SK-N-SH (cell line): ENCODE data around the gene GNS. TPM values are rescaled to one million over a fixed set of nuclear protein-coding genes. Genes with fewer than 3 reads are reported as not detected.

Experiments used
- CTCF ChIA-PET: fragments of 300-600, 350-600 bp; formaldehyde crosslinking; extraction: SDS; loops from one replicate; lab custom pipeline; 2021; lab: Yijun Ruan, JAX
- POLR2A ChIA-PET: fragments of 350-600 bp; sonication (Branson Sonifier 250); formaldehyde crosslinking; extraction: SDS; loops from one replicate; lab custom pipeline; 2020; ENCODE audit warnings: antibody characterized with exemption, inconsistent platforms; lab: Yijun Ruan, JAX
- DNase-seq: peaks from one replicate; pipeline ENCODE4 v3.0.0; 2012
- H2AFZ ChIP-seq: fragments of 200-600 bp; sonication (generic); 2 replicates; pipeline ENCODE4 v1.8.1; 2016; ENCODE audit warnings: antibody characterized with exemption, mild to moderate bottlenecking, low read depth
- H3F3A ChIP-seq: fragments of 200-600 bp; sonication (generic); replicated peaks from 2 replicates; pipeline ENCODE3; 2016; ENCODE audit warnings: antibody characterized with exemption, mild to moderate bottlenecking; ENCODE audit not compliant: insufficient read depth
- H3K27ac ChIP-seq, 2 experiments: fragments of 200-500 bp in 1 of 2; fragments of 200-600 bp in 1 of 2; sonication (Bioruptor generic) in 1 of 2; sonication (generic), shearing (Covaris generic) in 1 of 2; 2 replicates each; pipeline versions ENCODE4 v1.5.1 to v1.6.1; 2014 to 2016; ENCODE audit warnings: low read depth in 2 of 2, inconsistent platforms in 1 of 2, low read length in 1 of 2, mild to moderate bottlenecking in 1 of 2, mixed read lengths in 1 of 2
- H3K27me3 ChIP-seq: fragments of 200-600 bp; sonication (generic), shearing (Covaris generic); 2 replicates; pipeline ENCODE4 v1.6.1; 2016; ENCODE audit warnings: mixed run types; ENCODE audit not compliant: insufficient read depth
- H3K36me3 ChIP-seq, 2 experiments: fragments of 200-500 bp in 1 of 2; fragments of 200-600 bp in 1 of 2; sonication (Bioruptor generic) in 1 of 2; sonication (generic) in 1 of 2; replicated peaks in 1 of 2; 2 replicates each; pipeline versions ENCODE3 to v1.5.1; 2014 to 2016; ENCODE audit warnings: low read length in 1 of 2, mild to moderate bottlenecking in 1 of 2; ENCODE audit not compliant: insufficient read depth in 2 of 2, control insufficient read depth in 1 of 2
- H3K4me1 ChIP-seq, 2 experiments: fragments of 200-500 bp in 1 of 2; fragments of 200-600 bp in 1 of 2; sonication (Bioruptor generic) in 1 of 2; sonication (generic), shearing (Covaris generic) in 1 of 2; 2 replicates each; pipeline versions ENCODE4 v1.5.1 to v1.6.1; 2014 to 2016; ENCODE audit warnings: low read depth in 1 of 2, low read length in 1 of 2, mixed run types in 1 of 2; ENCODE audit not compliant: insufficient read depth in 2 of 2, control insufficient read depth in 1 of 2
- H3K4me2 ChIP-seq: fragments of 200-600 bp; sonication (generic), shearing (Covaris generic); 2 replicates; pipeline ENCODE4 v1.6.1; 2017; ENCODE audit warnings: mixed run types
- H3K4me3 ChIP-seq, 2 experiments: fragments of 200-500 bp in 1 of 2; fragments of 200-600 bp in 1 of 2; sonication (Bioruptor generic) in 1 of 2; sonication (generic), shearing (Covaris generic) in 1 of 2; 2 replicates each; pipeline versions ENCODE4 v1.5.1 to v1.8.1; 2014 to 2016; ENCODE audit warnings: low read depth in 2 of 2, inconsistent platforms in 1 of 2, low read length in 1 of 2, mild to moderate bottlenecking in 1 of 2, mixed read lengths in 1 of 2, moderate library complexity in 1 of 2
- H3K79me2 ChIP-seq: fragments of 200-600 bp; sonication (generic); 2 replicates; pipeline ENCODE4 v1.8.1; 2017; ENCODE audit warnings: mild to moderate bottlenecking; ENCODE audit not compliant: insufficient read depth
- H3K9ac ChIP-seq: fragments of 200-600 bp; sonication (generic); 2 replicates; pipeline ENCODE4 v1.6.1; 2017; ENCODE audit warnings: mixed run types
- H3K9me2 ChIP-seq: fragments of 200-600 bp; sonication (generic); 2 replicates; pipeline ENCODE4 v1.6.1; 2017; ENCODE audit warnings: mixed run types
- H3K9me3 ChIP-seq: fragments of 200-600 bp; sonication (generic); 2 replicates; pipeline ENCODE4 v1.6.1; 2017; ENCODE audit warnings: mixed run types, mild to moderate bottlenecking, moderate library complexity
- H4K20me1 ChIP-seq: fragments of 200-600 bp; sonication (generic); 2 replicates; pipeline ENCODE4 v1.6.1; 2017; ENCODE audit warnings: mild to moderate bottlenecking, mixed run types; ENCODE audit not compliant: insufficient read depth
- ELF1 ChIP-seq: IDR thresholded peaks from 2 replicates; pipeline ENCODE4 v1.4.0; 2012
- EZH2phosphoT487 ChIP-seq: fragments of 200-600 bp; sonication (generic); IDR thresholded peaks from 2 replicates; pipeline ENCODE4 v1.6.1; 2017; ENCODE audit warnings: low read depth, mixed run types, mild to moderate bottlenecking, antibody characterized with exemption, moderate library complexity, borderline replicate concordance
- FOXJ3 ChIP-seq: sonication (generic); formaldehyde crosslinking; IDR thresholded peaks from 2 replicates; pipeline ENCODE4 v1.5.1; 2020; ENCODE audit warnings: mild to moderate bottlenecking, missing genetic modification reagents
- FOXM1 ChIP-seq: IDR thresholded peaks from 2 replicates; pipeline ENCODE4 v1.4.0; 2012; ENCODE audit warnings: low read depth, mild to moderate bottlenecking
- JUND ChIP-seq: IDR thresholded peaks from 2 replicates; pipeline ENCODE4 v1.4.0; 2012
- MEF2A ChIP-seq: IDR thresholded peaks from 2 replicates; pipeline ENCODE4 v1.4.0; 2012; ENCODE audit warnings: low read depth, borderline replicate concordance
- NFIC ChIP-seq: IDR thresholded peaks from 2 replicates; pipeline ENCODE4 v1.4.0; 2012; ENCODE audit warnings: borderline replicate concordance
- PBX3 ChIP-seq: IDR thresholded peaks from 2 replicates; pipeline ENCODE4; 2012
- RCOR1 ChIP-seq: fragments of 150-350 bp; IDR thresholded peaks from 2 replicates; pipeline ENCODE4 v1.6.1; 2017; ENCODE audit warnings: antibody characterized with exemption, low read length
- SMC3 ChIP-seq: IDR thresholded peaks from 2 replicates; pipeline ENCODE4 v1.6.1; 2012; ENCODE audit warnings: low read depth, low read length, improper control_type of control experiment
- TAF1 ChIP-seq: IDR thresholded peaks from 2 replicates; pipeline ENCODE4 v1.6.1; 2012; ENCODE audit warnings: low read depth, mild to moderate bottlenecking, low read length, moderate library complexity, borderline replicate concordance
- USF1 ChIP-seq: IDR thresholded peaks from 2 replicates; pipeline ENCODE4 v1.4.0; 2012; ENCODE audit warnings: low read depth, borderline replicate concordance
- WGBS: methylation state at CpG from one replicate; pipeline ENCODE4 v1.1.6; 2017; ENCODE audit warnings: low lambda C conversion rate; 5-methylcytosine and 5-hydroxymethylcytosine counted together
- polyA plus RNA-seq, 3 experiments: library from polyadenylated mRNA; depleted of rRNA; stranded (reverse); fragments of >200 nt; gene quantifications; 2 replicates each; pipeline ENCODE4 v1.2.3, GENCODE V29; 2012
- TF ChIP-seq, protein P1 (sequence below): IDR thresholded peaks from 2 replicates; pipeline ENCODE4 v1.6.1; 2012; ENCODE audit warnings: mild to moderate bottlenecking, low read depth, low read length, moderate library complexity
- TF ChIP-seq, protein P2 (sequence below): fragments of 150-350 bp; IDR thresholded peaks from 2 replicates; pipeline ENCODE4 v1.6.1; 2017; ENCODE audit warnings: antibody characterized with exemption, low read length, low read depth, borderline replicate concordance

The GNS gene
- polyA plus RNA-seq, 1 of the 3 experiments (the other 2 are of a cell fraction) = 74.8 TPM

- Histone ChIP-seq H3K27ac (no peak overlapping the region), H3K4me3 (no peak overlapping the region), H2AFZ (no peak overlapping the region), H3K4me2 (no peak overlapping the region), H3K9me3 (no peaks in the 10 kb centered on the region), H3K4me1 (no peaks in the 10 kb centered on the region), H4K20me1 (no peaks in the 10 kb centered on the region), H3K79me2 (no peaks in the 10 kb centered on the region), H3K9ac (no peak overlapping the region), H3K36me3 (no peaks in the 10 kb centered on the region), H3K27me3 (peaks cover 17% of the 10 kb centered on the region; the same call in 1 of the 2 replicates), H3F3A (peaks cover 5% of the 10 kb centered on the region), H3K9me2 (no peaks in the 10 kb centered on the region)
- DNase-seq = no peak
- 21% methylated on average over 1 of the region's 1 CpG for WGBS
- TF ChIP-seq, protein P1, sequence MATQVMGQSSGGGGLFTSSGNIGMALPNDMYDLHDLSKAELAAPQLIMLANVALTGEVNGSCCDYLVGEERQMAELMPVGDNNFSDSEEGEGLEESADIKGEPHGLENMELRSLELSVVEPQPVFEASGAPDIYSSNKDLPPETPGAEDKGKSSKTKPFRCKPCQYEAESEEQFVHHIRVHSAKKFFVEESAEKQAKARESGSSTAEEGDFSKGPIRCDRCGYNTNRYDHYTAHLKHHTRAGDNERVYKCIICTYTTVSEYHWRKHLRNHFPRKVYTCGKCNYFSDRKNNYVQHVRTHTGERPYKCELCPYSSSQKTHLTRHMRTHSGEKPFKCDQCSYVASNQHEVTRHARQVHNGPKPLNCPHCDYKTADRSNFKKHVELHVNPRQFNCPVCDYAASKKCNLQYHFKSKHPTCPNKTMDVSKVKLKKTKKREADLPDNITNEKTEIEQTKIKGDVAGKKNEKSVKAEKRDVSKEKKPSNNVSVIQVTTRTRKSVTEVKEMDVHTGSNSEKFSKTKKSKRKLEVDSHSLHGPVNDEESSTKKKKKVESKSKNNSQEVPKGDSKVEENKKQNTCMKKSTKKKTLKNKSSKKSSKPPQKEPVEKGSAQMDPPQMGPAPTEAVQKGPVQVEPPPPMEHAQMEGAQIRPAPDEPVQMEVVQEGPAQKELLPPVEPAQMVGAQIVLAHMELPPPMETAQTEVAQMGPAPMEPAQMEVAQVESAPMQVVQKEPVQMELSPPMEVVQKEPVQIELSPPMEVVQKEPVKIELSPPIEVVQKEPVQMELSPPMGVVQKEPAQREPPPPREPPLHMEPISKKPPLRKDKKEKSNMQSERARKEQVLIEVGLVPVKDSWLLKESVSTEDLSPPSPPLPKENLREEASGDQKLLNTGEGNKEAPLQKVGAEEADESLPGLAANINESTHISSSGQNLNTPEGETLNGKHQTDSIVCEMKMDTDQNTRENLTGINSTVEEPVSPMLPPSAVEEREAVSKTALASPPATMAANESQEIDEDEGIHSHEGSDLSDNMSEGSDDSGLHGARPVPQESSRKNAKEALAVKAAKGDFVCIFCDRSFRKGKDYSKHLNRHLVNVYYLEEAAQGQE = no peak
- no peak for TF ChIP-seq RCOR1
- TF ChIP-seq USF1 = no peak
- no peak for TF ChIP-seq JUND
- TF ChIP-seq EZH2phosphoT487 = no peak
- TF ChIP-seq TAF1 = no peak
- no peak for TF ChIP-seq ELF1
- TF ChIP-seq SMC3 = no peak
- TF ChIP-seq, protein P2, sequence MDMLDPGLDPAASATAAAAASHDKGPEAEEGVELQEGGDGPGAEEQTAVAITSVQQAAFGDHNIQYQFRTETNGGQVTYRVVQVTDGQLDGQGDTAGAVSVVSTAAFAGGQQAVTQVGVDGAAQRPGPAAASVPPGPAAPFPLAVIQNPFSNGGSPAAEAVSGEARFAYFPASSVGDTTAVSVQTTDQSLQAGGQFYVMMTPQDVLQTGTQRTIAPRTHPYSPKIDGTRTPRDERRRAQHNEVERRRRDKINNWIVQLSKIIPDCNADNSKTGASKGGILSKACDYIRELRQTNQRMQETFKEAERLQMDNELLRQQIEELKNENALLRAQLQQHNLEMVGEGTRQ = no peak
- TF ChIP-seq FOXM1 = no peak
- TF ChIP-seq MEF2A = no peak
- TF ChIP-seq PBX3 = no peak
- TF ChIP-seq FOXJ3 (CRISPR knock-in tag) = no peak
- TF ChIP-seq NFIC = no peak
- POLR2A ChIA-PET = no interaction called here
- CTCF ChIA-PET = interaction anchor here (0.9 to 3.9 kb wide), 15 partner anchors 9 to 436 kb away, joined by 3 to 38 read pairs (median 7); no protein-coding TSS in a partner anchor
These were observed 38.0 kb upstream of the GNS start for GRCh38 chr12:64797156-64797555.
